Neural cell (in vitro differentiated cells): ENCODE results near the gene MYLK. TPM values are rescaled to one million over a fixed set of nuclear protein-coding genes. Genes with fewer than 3 reads are reported as not detected.
"Not testable (repeated sequence)": the region's sequence is repeated elsewhere in the genome, so short reads cannot be mapped to it uniquely, and the experiment has no call there.

Source experiments
- H2AFZ ChIP-seq: fragments of 200-600, 300-800 bp; sonication (generic), shearing (Covaris generic); 2 replicates; pipeline ENCODE4 v1.6.0; 2014; ENCODE audit warnings: low read depth, mild to moderate bottlenecking, antibody characterized with exemption, low read length, moderate library complexity
- H3F3A ChIP-seq: fragments of 200-600 bp; shearing (Covaris generic); 2 replicates; pipeline ENCODE4 v1.6.1; 2016; ENCODE audit warnings: mild to moderate bottlenecking, moderate library complexity, mixed read lengths, antibody characterized with exemption, low read length; ENCODE audit not compliant: insufficient read depth, poor library complexity, severe bottlenecking
- H3K27ac ChIP-seq: fragments of 200-600, 300-800 bp; sonication (generic), shearing (Covaris generic); 2 replicates; pipeline ENCODE4 v1.5.1; 2014; ENCODE audit warnings: mild to moderate bottlenecking, low read length, moderate library complexity
- H3K27me3 ChIP-seq: fragments of 300-800, 200-600 bp; sonication (generic), shearing (Covaris generic); 2 replicates; pipeline ENCODE4 v1.6.0; 2014; ENCODE audit warnings: mild to moderate bottlenecking, low read depth, low read length, moderate library complexity; ENCODE audit not compliant: insufficient read depth
- H3K36me3 ChIP-seq: fragments of 300-800, 200-600 bp; sonication (generic), shearing (Covaris generic); 2 replicates; pipeline ENCODE4 v1.5.1; 2014; ENCODE audit warnings: mild to moderate bottlenecking, antibody characterized with exemption, low read length, moderate library complexity; ENCODE audit not compliant: insufficient read depth
- H3K4me2 ChIP-seq: fragments of 300-800, 200-600 bp; sonication (generic), shearing (Covaris generic); 2 replicates; pipeline ENCODE4 v1.6.0; 2014; ENCODE audit warnings: mild to moderate bottlenecking, low read length
- H3K4me3 ChIP-seq: fragments of 300-800, 200-600 bp; sonication (generic), shearing (Covaris generic); 2 replicates; pipeline ENCODE4 v1.5.1; 2014; ENCODE audit warnings: mild to moderate bottlenecking, low read length, moderate library complexity
- H3K79me2 ChIP-seq: fragments of 200-600 bp; shearing (Covaris generic); replicated peaks from 2 replicates; pipeline ENCODE4 v1.6.0; 2014; ENCODE audit warnings: mild to moderate bottlenecking, low read length, moderate library complexity; ENCODE audit not compliant: insufficient read depth
- H3K9ac ChIP-seq: fragments of 300-800, 200-600 bp; sonication (generic), shearing (Covaris generic); 2 replicates; pipeline ENCODE4 v1.6.1; 2016; ENCODE audit warnings: mild to moderate bottlenecking, low read length, mixed read lengths
- H3K9me2 ChIP-seq: fragments of 200-600 bp; shearing (Covaris generic); 2 replicates; pipeline ENCODE4 v1.6.1; 2016; ENCODE audit warnings: mild to moderate bottlenecking, low read length, mixed read lengths; ENCODE audit not compliant: insufficient read depth
- H3K9me3 ChIP-seq: fragments of 200-600, 300-800 bp; sonication (generic), shearing (Covaris generic); 2 replicates; pipeline ENCODE4 v1.6.1; 2016; ENCODE audit warnings: mild to moderate bottlenecking, mixed run types, low read length, moderate library complexity, mixed read lengths
- H4K20me1 ChIP-seq: fragments of 200-600 bp; shearing (Covaris generic); 2 replicates; pipeline ENCODE4 v1.6.1; 2016; ENCODE audit warnings: mild to moderate bottlenecking, mixed run types; ENCODE audit not compliant: insufficient read depth
- EP300 ChIP-seq: fragments of 450-650 bp; conservative IDR thresholded peaks from 2 replicates; pipeline ENCODE4 v1.6.1; 2014; ENCODE audit warnings: antibody characterized with exemption, mild to moderate bottlenecking, moderate library complexity; ENCODE audit not compliant: poor library complexity, severe bottlenecking
- EZH2 ChIP-seq: fragments of 200-600, 300-800 bp; shearing (Covaris generic), sonication (generic); IDR thresholded peaks from 2 replicates; pipeline ENCODE4 v1.6.1; 2014; ENCODE audit warnings: antibody characterized with exemption, low read length, borderline replicate concordance, mild to moderate bottlenecking; ENCODE audit not compliant: insufficient read depth, poor library complexity, severe bottlenecking
- MXI1 ChIP-seq: fragments of 450-650 bp; conservative IDR thresholded peaks from 2 replicates; pipeline ENCODE4 v1.6.1; 2014; ENCODE audit warnings: antibody characterized with exemption, mild to moderate bottlenecking; ENCODE audit not compliant: poor library complexity, severe bottlenecking
- POLR2AphosphoS5 ChIP-seq: IDR thresholded peaks from 2 replicates; pipeline ENCODE4 v1.6.1; 2012
- RAD21 ChIP-seq: fragments of 450-650 bp; conservative IDR thresholded peaks from 2 replicates; pipeline ENCODE4 v1.6.1; 2014; ENCODE audit warnings: antibody characterized with exemption, mild to moderate bottlenecking, moderate library complexity
- SMC3 ChIP-seq: fragments of 450-650 bp; conservative IDR thresholded peaks from 2 replicates; pipeline ENCODE4 v1.6.1; 2014; ENCODE audit warnings: antibody characterized with exemption, mild to moderate bottlenecking, moderate library complexity; ENCODE audit not compliant: poor library complexity
- TAF1 ChIP-seq: IDR thresholded peaks from 2 replicates; pipeline ENCODE4 v1.6.1; 2012; ENCODE audit warnings: low read depth
- polyA plus RNA-seq: library from polyadenylated mRNA; depleted of rRNA; stranded (reverse); fragments of >200 nt; gene quantifications from 2 replicates; pipeline ENCODE4 v1.2.3, GENCODE V29; 2014
- TF ChIP-seq, protein P1 (sequence below): IDR thresholded peaks from 2 replicates; pipeline ENCODE4 v1.6.1; 2012; ENCODE audit warnings: borderline replicate concordance
- TF ChIP-seq, protein P2 (sequence below): fragments of 450-650 bp; IDR thresholded peaks from 2 replicates; pipeline ENCODE4 v1.5.1; 2014; ENCODE audit warnings: antibody characterized with exemption, mild to moderate bottlenecking, moderate library complexity; ENCODE audit not compliant: poor library complexity, severe bottlenecking

Gene MYLK
- polyA plus RNA-seq, 1 donor from 2014 or later, result 0.43 TPM

DNA sequence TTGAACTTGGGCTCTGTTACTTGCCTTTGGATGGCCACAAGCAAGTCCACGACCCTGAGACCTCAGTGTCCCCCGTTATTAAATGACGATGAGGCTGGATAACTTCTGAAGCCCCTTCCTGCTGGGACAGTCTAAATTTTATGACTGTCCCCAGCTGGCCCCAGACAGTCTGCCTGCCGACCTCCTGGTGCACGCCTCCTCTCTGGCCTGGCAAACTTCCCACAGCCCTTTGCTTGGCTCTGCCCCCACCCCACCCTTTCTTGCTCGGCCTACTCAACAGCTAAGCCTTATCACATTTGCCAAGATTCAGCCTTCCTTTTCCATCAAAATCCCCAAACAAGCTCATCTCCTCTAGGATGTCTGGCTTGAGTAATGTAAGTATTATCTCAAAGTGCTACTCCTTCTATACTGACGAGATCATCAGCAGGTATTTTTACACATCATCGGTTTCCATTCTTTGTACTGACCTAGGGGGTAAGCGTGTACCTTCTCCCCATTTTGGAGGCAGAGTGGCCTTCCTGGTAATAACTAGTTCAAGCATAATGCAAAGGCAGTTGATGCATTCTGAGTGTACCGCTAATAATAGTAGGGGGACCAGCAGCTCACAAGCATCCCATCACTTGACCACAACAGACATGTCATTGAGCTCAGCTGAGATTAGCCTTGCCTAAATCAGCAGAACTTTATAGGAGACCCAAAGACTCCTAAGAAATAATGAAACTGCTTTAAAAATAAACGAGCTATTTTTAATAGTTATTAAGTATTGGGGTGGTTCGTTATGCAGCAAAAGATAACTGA lies 178.4 kb downstream of the MYLK start:
- Histone ChIP-seq H2AFZ (no peak overlapping the region), H4K20me1 (no peaks in the 10 kb centered on the region), H3K36me3 (no peaks in the 10 kb centered on the region), H3K27ac (no peak overlapping the region), H3K9ac (no peak overlapping the region), H3K27me3 (no peaks in the 10 kb centered on the region), H3K9me2 (no peaks in the 10 kb centered on the region), H3K4me3 (no peak overlapping the region), H3K9me3 (no peaks in the 10 kb centered on the region), H3F3A (no peaks in the 10 kb centered on the region), H3K79me2 (no peaks in the 10 kb centered on the region), H3K4me2 (no peak overlapping the region)
- TF ChIP-seq SMC3, result no peak

DNA sequence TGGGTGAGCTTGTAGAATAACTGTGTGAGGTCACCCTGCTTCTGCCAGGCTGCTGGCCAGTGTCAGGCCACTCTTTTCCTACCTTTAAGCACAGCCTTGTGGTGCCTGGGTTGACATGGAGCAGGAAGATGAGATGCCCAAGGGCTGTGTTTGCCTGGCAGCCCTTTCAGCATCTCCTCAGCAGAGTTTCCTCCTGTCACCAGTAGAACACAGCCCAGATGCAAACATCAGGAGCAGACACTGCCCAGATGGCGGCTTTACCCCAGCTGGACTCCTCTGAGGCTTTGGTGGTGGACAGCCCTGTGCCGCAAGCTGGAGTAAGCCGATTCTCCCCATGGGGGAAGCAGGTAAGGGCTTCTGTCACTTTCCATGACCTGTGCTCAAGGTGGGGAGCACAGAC lies 180.5 kb downstream of the MYLK start:
- not testable (repeated sequence) for H2AFZ ChIP-seq, H3K79me2 ChIP-seq, H3K36me3 ChIP-seq, H3F3A ChIP-seq, H3K9ac ChIP-seq, H3K9me3 ChIP-seq, H4K20me1 ChIP-seq, H3K27ac ChIP-seq, H3K27me3 ChIP-seq, H3K4me2 ChIP-seq, H3K4me3 ChIP-seq, H3K9me2 ChIP-seq

DNA sequence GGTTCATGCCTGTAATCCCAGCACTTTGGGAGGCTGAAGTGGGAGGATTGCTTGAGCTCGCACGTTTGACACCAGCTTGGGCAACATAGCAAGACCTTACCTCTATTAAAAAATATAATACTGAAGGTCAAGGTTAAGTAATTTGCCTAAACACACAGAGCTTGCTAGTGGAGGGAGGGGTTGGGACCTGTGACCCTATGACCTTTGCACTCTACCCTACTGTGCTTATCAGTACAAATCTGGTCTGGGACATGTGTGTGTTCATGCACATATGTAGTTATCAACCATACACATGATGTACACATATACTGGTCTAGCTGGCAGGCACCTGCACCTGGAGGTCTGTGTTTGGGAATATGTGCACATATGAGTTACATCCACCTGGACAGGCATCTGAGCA lies 181.4 kb downstream of the MYLK start:
- Histone ChIP-seq H3K36me3 (no peaks in the 10 kb centered on the region), H3K27ac (no peak overlapping the region), H3K79me2 (no peaks in the 10 kb centered on the region), H3K4me3 (no peak overlapping the region), H3K27me3 (no peaks in the 10 kb centered on the region), H4K20me1 (no peaks in the 10 kb centered on the region), H3F3A (no peaks in the 10 kb centered on the region), H2AFZ (no peak overlapping the region), H3K4me2 (no peak overlapping the region), H3K9me3 (no peaks in the 10 kb centered on the region), H3K9me2 (no peaks in the 10 kb centered on the region), H3K9ac (no peak overlapping the region)
- TF ChIP-seq, protein P1, sequence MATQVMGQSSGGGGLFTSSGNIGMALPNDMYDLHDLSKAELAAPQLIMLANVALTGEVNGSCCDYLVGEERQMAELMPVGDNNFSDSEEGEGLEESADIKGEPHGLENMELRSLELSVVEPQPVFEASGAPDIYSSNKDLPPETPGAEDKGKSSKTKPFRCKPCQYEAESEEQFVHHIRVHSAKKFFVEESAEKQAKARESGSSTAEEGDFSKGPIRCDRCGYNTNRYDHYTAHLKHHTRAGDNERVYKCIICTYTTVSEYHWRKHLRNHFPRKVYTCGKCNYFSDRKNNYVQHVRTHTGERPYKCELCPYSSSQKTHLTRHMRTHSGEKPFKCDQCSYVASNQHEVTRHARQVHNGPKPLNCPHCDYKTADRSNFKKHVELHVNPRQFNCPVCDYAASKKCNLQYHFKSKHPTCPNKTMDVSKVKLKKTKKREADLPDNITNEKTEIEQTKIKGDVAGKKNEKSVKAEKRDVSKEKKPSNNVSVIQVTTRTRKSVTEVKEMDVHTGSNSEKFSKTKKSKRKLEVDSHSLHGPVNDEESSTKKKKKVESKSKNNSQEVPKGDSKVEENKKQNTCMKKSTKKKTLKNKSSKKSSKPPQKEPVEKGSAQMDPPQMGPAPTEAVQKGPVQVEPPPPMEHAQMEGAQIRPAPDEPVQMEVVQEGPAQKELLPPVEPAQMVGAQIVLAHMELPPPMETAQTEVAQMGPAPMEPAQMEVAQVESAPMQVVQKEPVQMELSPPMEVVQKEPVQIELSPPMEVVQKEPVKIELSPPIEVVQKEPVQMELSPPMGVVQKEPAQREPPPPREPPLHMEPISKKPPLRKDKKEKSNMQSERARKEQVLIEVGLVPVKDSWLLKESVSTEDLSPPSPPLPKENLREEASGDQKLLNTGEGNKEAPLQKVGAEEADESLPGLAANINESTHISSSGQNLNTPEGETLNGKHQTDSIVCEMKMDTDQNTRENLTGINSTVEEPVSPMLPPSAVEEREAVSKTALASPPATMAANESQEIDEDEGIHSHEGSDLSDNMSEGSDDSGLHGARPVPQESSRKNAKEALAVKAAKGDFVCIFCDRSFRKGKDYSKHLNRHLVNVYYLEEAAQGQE, result no peak
- no peak for TF ChIP-seq EZH2
- no peak for TF ChIP-seq SMC3
- TF ChIP-seq, protein P2, sequence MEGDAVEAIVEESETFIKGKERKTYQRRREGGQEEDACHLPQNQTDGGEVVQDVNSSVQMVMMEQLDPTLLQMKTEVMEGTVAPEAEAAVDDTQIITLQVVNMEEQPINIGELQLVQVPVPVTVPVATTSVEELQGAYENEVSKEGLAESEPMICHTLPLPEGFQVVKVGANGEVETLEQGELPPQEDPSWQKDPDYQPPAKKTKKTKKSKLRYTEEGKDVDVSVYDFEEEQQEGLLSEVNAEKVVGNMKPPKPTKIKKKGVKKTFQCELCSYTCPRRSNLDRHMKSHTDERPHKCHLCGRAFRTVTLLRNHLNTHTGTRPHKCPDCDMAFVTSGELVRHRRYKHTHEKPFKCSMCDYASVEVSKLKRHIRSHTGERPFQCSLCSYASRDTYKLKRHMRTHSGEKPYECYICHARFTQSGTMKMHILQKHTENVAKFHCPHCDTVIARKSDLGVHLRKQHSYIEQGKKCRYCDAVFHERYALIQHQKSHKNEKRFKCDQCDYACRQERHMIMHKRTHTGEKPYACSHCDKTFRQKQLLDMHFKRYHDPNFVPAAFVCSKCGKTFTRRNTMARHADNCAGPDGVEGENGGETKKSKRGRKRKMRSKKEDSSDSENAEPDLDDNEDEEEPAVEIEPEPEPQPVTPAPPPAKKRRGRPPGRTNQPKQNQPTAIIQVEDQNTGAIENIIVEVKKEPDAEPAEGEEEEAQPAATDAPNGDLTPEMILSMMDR, result no peak
- no peak for TF ChIP-seq MXI1
- no peak for TF ChIP-seq EP300
- no peak for TF ChIP-seq RAD21
- no peak for TF ChIP-seq POLR2AphosphoS5
- TF ChIP-seq TAF1, result no peak
